ENCODE measurements around the gene ZNF541. TPM values are rescaled to one million over a fixed set of nuclear protein-coding genes. Genes with fewer than 3 reads are reported as not detected.

The ZNF541 gene
- total and polyA plus RNA-seq, 5 donors from 2014 or later = 0.07 to 0.52 (median 0.32) TPM; not detected in 1

GRCh38 chr19:47538812-47539211 is 34.1 kb downstream of the ZNF541 start:
- ATAC-seq (ENCODE audit: low read depth in 2 of 2) = no peak
- H3K27me3 Mint-ChIP-seq = peaks cover 15% of the 10 kb centered on the region
- no peak overlapping the region for H3K27ac Mint-ChIP-seq

GRCh38 chr19:47537493-47537892 is 35.5 kb downstream of the ZNF541 start:
- DNase-seq (no peak), ATAC-seq (ENCODE audit: low read depth in 2 of 2) (no peak)
- Histone ChIP-seq H3K36me3 (ENCODE audit: control insufficient read depth, insufficient read depth, low read length) (no peaks in the 10 kb centered on the region), H3K27ac (ENCODE audit: insufficient read depth, low read length, poor library complexity, severe bottlenecking) (no peak overlapping the region), H3K27me3 (ENCODE audit: control insufficient read depth, insufficient read depth, low read length) (no peaks in the 10 kb centered on the region), H3K9me3 (ENCODE audit: control insufficient read depth in 2 of 2, low read length in 2 of 2) (no peaks in the 10 kb centered on the region), H3K4me1 (ENCODE audit: control insufficient read depth, insufficient read depth, low read length, poor library complexity, severe bottlenecking) (peaks cover 7% of the 10 kb centered on the region), H3K4me3 (ENCODE audit: low read depth, low read length) (no peak overlapping the region)
- H3K27me3 Mint-ChIP-seq = peaks cover 17% of the 10 kb centered on the region
- H3K4me1 Mint-ChIP-seq = peaks cover 3 to 16% (median 10%) of the 10 kb centered on the region in 4 donors
- H3K9me3 Mint-ChIP-seq = no peaks in the 10 kb centered on the region
- no peak overlapping the region for H3K27ac Mint-ChIP-seq
- H3K36me3 Mint-ChIP-seq = no peaks in the 10 kb centered on the region
- H3K4me3 Mint-ChIP-seq = no peak overlapping the region

More at GRCh38 chr19:47538812-47539211, 34.1 kb downstream of the ZNF541 start:
- Mint-ChIP-seq H3K4me1 (peaks cover 3 to 16% (median 10%) of the 10 kb centered on the region in 4 donors), H3K36me3 (no peaks in the 10 kb centered on the region), H3K9me3 (no peaks in the 10 kb centered on the region), H3K4me3 (no peak overlapping the region)
- H3K9me3 ChIP-seq (ENCODE audit: control insufficient read depth in 2 of 2, low read length in 2 of 2) = no peaks in the 10 kb centered on the region
- H3K27me3 ChIP-seq (ENCODE audit: control insufficient read depth, insufficient read depth, low read length) = no peaks in the 10 kb centered on the region
- DNase-seq = no peak
- H3K27ac ChIP-seq (ENCODE audit: insufficient read depth, low read length, poor library complexity, severe bottlenecking) = no peak overlapping the region
- peaks cover 7% of the 10 kb centered on the region for H3K4me1 ChIP-seq (ENCODE audit: control insufficient read depth, insufficient read depth, low read length, poor library complexity, severe bottlenecking)
- no peaks in the 10 kb centered on the region for H3K36me3 ChIP-seq (ENCODE audit: control insufficient read depth, insufficient read depth, low read length)
- no peak overlapping the region for H3K4me3 ChIP-seq (ENCODE audit: low read depth, low read length)

- ATAC-seq (ENCODE audit: low read depth in 2 of 2) (no peak), DNase-seq (no peak)
- H3K36me3 Mint-ChIP-seq = no peaks in the 10 kb centered on the region
- no peak overlapping the region for H3K4me3 ChIP-seq (ENCODE audit: low read depth, low read length)
- no peaks in the 10 kb centered on the region for H3K9me3 Mint-ChIP-seq
- peaks cover 9% of the 10 kb centered on the region for H3K27me3 Mint-ChIP-seq
- H3K9me3 ChIP-seq (ENCODE audit: control insufficient read depth in 2 of 2, low read length in 2 of 2) = no peaks in the 10 kb centered on the region
- no peak overlapping the region for H3K27ac Mint-ChIP-seq
- no peak overlapping the region for H3K4me3 Mint-ChIP-seq
- no peaks in the 10 kb centered on the region for H3K4me1 ChIP-seq (ENCODE audit: control insufficient read depth, insufficient read depth, low read length, poor library complexity, severe bottlenecking)
- H3K36me3 ChIP-seq (ENCODE audit: control insufficient read depth, insufficient read depth, low read length) = no peaks in the 10 kb centered on the region
- H3K4me1 Mint-ChIP-seq = peaks cover 0 to under 1% (median 0%) of the 10 kb centered on the region in 4 donors
- H3K27ac ChIP-seq (ENCODE audit: insufficient read depth, low read length, poor library complexity, severe bottlenecking) = no peak overlapping the region
- H3K27me3 ChIP-seq (ENCODE audit: control insufficient read depth, insufficient read depth, low read length) = no peaks in the 10 kb centered on the region
Observed at GRCh38 chr19:47534628-47535027, 38.3 kb downstream of the ZNF541 start.

- H3K9me3 ChIP-seq (ENCODE audit: control insufficient read depth in 2 of 2, low read length in 2 of 2) = no peaks in the 10 kb centered on the region
- Mint-ChIP-seq H3K4me1 (no peaks in the 10 kb centered on the region), H3K36me3 (no peaks in the 10 kb centered on the region), H3K4me3 (no peak overlapping the region), H3K27me3 (peaks cover 9% of the 10 kb centered on the region), H3K9me3 (no peaks in the 10 kb centered on the region), H3K27ac (no peak overlapping the region)
- H3K4me3 ChIP-seq (ENCODE audit: low read depth, low read length) = no peak overlapping the region
- DNase-seq (no peak), ATAC-seq (ENCODE audit: low read depth in 2 of 2) (no peak)
- no peaks in the 10 kb centered on the region for H3K27me3 ChIP-seq (ENCODE audit: control insufficient read depth, insufficient read depth, low read length)
- no peak overlapping the region for H3K27ac ChIP-seq (ENCODE audit: insufficient read depth, low read length, poor library complexity, severe bottlenecking)
- H3K4me1 ChIP-seq (ENCODE audit: control insufficient read depth, insufficient read depth, low read length, poor library complexity, severe bottlenecking) = no peaks in the 10 kb centered on the region
- H3K36me3 ChIP-seq (ENCODE audit: control insufficient read depth, insufficient read depth, low read length) = no peaks in the 10 kb centered on the region
Observed at GRCh38 chr19:47531640-47532387, 41.1 kb downstream of the ZNF541 start.

GRCh38 chr19:47529018-47529742 is 43.8 kb downstream of the ZNF541 start:
- no peak for ATAC-seq (ENCODE audit: low read depth in 2 of 2)
- peaks cover 9% of the 10 kb centered on the region for H3K27me3 Mint-ChIP-seq

GRCh38 chr19:47526798-47527197 is 46.1 kb downstream of the ZNF541 start:
- Histone ChIP-seq H3K9me3 (ENCODE audit: control insufficient read depth in 2 of 2, low read length in 2 of 2) (no peaks in the 10 kb centered on the region), H3K27me3 (ENCODE audit: control insufficient read depth, insufficient read depth, low read length) (no peaks in the 10 kb centered on the region), H3K36me3 (ENCODE audit: control insufficient read depth, insufficient read depth, low read length) (no peaks in the 10 kb centered on the region), H3K27ac (ENCODE audit: insufficient read depth, low read length, poor library complexity, severe bottlenecking) (no peak overlapping the region), H3K4me1 (ENCODE audit: control insufficient read depth, insufficient read depth, low read length, poor library complexity, severe bottlenecking) (no peaks in the 10 kb centered on the region), H3K4me3 (ENCODE audit: low read depth, low read length) (no peak overlapping the region)
- Mint-ChIP-seq H3K4me3 (peak overlapping the region in 1 of 4 donors; percentile 27), H3K9me3 (peaks cover 0 to 1% (median 0%) of the 10 kb centered on the region in 7 donors), H3K36me3 (no peaks in the 10 kb centered on the region), H3K27ac (no peak overlapping the region), H3K4me1 (peaks cover 0 to 6% (median 3%) of the 10 kb centered on the region in 4 donors), H3K27me3 (peaks cover 6% of the 10 kb centered on the region)
- DNase-seq (no peak), ATAC-seq (ENCODE audit: low read depth in 2 of 2) (no peak)

More at GRCh38 chr19:47529018-47529742, 43.8 kb downstream of the ZNF541 start:
- Histone ChIP-seq H3K36me3 (ENCODE audit: control insufficient read depth, insufficient read depth, low read length) (no peaks in the 10 kb centered on the region), H3K4me3 (ENCODE audit: low read depth, low read length) (no peak overlapping the region), H3K27ac (ENCODE audit: insufficient read depth, low read length, poor library complexity, severe bottlenecking) (no peak overlapping the region), H3K4me1 (ENCODE audit: control insufficient read depth, insufficient read depth, low read length, poor library complexity, severe bottlenecking) (no peaks in the 10 kb centered on the region), H3K27me3 (ENCODE audit: control insufficient read depth, insufficient read depth, low read length) (no peaks in the 10 kb centered on the region), H3K9me3 (ENCODE audit: control insufficient read depth in 2 of 2, low read length in 2 of 2) (no peaks in the 10 kb centered on the region)
- DNase-seq = no peak
- Mint-ChIP-seq H3K27ac (no peak overlapping the region), H3K4me3 (no peak overlapping the region), H3K4me1 (no peaks in the 10 kb centered on the region), H3K36me3 (no peaks in the 10 kb centered on the region), H3K9me3 (no peaks in the 10 kb centered on the region)

DNA sequence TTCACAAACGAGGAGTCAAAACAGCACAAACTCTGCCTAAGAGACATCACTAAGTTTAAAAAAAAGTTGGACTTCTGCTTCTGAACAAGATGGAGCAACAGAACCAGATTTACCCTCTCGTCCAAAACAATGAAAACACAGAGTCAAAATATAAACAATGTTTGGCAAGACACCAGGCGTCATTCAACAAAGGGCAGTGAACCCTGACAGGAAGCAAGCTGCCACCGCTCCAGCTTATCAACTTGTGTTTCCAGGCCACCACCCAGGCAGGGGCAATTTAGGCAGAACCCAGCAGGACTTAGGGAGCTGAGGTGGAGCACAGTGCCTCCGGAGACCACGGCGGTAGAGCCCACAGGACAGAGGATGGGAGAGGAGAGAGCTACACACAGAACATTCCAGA is 49.5 kb downstream of the ZNF541 start:
- Histone ChIP-seq H3K27me3 (ENCODE audit: control insufficient read depth, insufficient read depth, low read length) (peaks cover 2% of the 10 kb centered on the region), H3K27ac (ENCODE audit: insufficient read depth, low read length, poor library complexity, severe bottlenecking) (no peak overlapping the region), H3K4me3 (ENCODE audit: low read depth, low read length) (no peak overlapping the region), H3K36me3 (ENCODE audit: control insufficient read depth, insufficient read depth, low read length) (no peaks in the 10 kb centered on the region), H3K9me3 (ENCODE audit: control insufficient read depth in 2 of 2, low read length in 2 of 2) (no peaks in the 10 kb centered on the region), H3K4me1 (ENCODE audit: control insufficient read depth, insufficient read depth, low read length, poor library complexity, severe bottlenecking) (no peaks in the 10 kb centered on the region)
- ATAC-seq (ENCODE audit: low read depth in 2 of 2) = no peak
- Mint-ChIP-seq H3K9me3 (peaks cover 0 to 1% (median 0%) of the 10 kb centered on the region in 7 donors), H3K4me3 (no peak overlapping the region), H3K4me1 (peaks cover 0 to 8% (median 5%) of the 10 kb centered on the region in 4 donors), H3K27ac (no peak overlapping the region), H3K27me3 (peaks cover 11% of the 10 kb centered on the region), H3K36me3 (no peaks in the 10 kb centered on the region)
- DNase-seq = no peak

All from CD4-positive, CD25-positive, alpha-beta regulatory T cell (primary cell).